Left colon (tissue), 2 donors: ENCODE results near the gene NTMT1. TPM values are rescaled to one million over a fixed set of nuclear protein-coding genes. Genes with fewer than 3 reads are reported as not detected.
"Not testable (repeated sequence)": the region's sequence is repeated elsewhere in the genome, so short reads cannot be mapped to it uniquely, and the experiment has no call there.

ENCODE experiments used
- ATAC-seq: fragments of 200-7000 bp; cut with Tn5 transposase; one replicate; pipeline ENCODE4 v1.9.1; 2020; ENCODE audit warnings: mild to moderate bottlenecking, moderate library complexity
- DNase-seq, 2 donors: peaks; one replicate each; pipeline ENCODE4 v3.0.0-alpha.2; 2020
- intact Hi-C, 2 donors: fragments of 100-400 bp; cut with DNase I in 1 of 2; cut with micrococcal nuclease in 1 of 2; formaldehyde crosslinking; loops; one replicate each; pipeline versions ENCODE4 v1.11.2 to v1.14.0; 2022; cut with DNase I, micrococcal nuclease
- total RNA-seq, 2 donors: library from RNA; stranded (reverse); fragmentation: NEBNext Ultra II Directional; extraction: Animal tissue kit (Norgen Biotek cat#: 25700); gene quantifications; one replicate each; pipeline ENCODE4 v1.2.1, GENCODE V29; 2021
- donor health status: DM: no; HTN: no; CAD: no.
- donor health status: DM: yes; HTN: yes; CAD: no.

NTMT1 gene
- total RNA-seq, 2 donors from 2014 or later: 23.2 to 25.8 TPM

GRCh38 chr9:129662239-129662638, 36.3 kb downstream of the NTMT1 start:
- DNase-seq, ATAC-seq: not testable (repeated sequence)
- intact Hi-C loops: loop anchor here in 1 of 2 donors (10.0 kb wide), 1 partner anchor 63 kb away; no protein-coding TSS in a partner anchor

- ATAC-seq (no peak), DNase-seq (no peak)
- intact Hi-C loops: loop anchor here in 1 of 2 donors (10.0 kb wide), 1 partner anchor 60 kb away; no protein-coding TSS in a partner anchor
These were observed 38.9 kb downstream of the NTMT1 start for GRCh38 chr9:129664746-129665388.

- DNase-seq (no peak), ATAC-seq (no peak)
- intact Hi-C loops: loop anchor here in 1 of 2 donors (10.0 kb wide), 1 partner anchor 59 kb away; no protein-coding TSS in a partner anchor
These were observed 39.4 kb downstream of the NTMT1 start, which contains the start of gene PRRX2 for GRCh38 chr9:129665389-129665775. PRRX2 (plus strand) TSS chr9:129665647; CDS start chr9:129665868, 221 bp downstream.

- ATAC-seq: no peak
- no peak for DNase-seq
- intact Hi-C loops: loop anchor here in 1 of 2 donors (10.0 kb wide), 1 partner anchor 59 kb away; no protein-coding TSS in a partner anchor
These were observed 40.0 kb downstream of the NTMT1 start for GRCh38 chr9:129665814-129666520.

- DNase-seq (no peak), ATAC-seq (no peak)
- intact Hi-C loops: loop anchor here in 1 of 2 donors (10.0 kb wide), 1 partner anchor 58 kb away; no protein-coding TSS in a partner anchor
These were observed 40.6 kb downstream of the NTMT1 start for GRCh38 chr9:129666575-129666974.

GRCh38 chr9:129667378-129667777, 41.4 kb downstream of the NTMT1 start:
- DNase-seq (no peak), ATAC-seq (no peak)
- intact Hi-C loops: loop anchor here in 1 of 2 donors (10.0 kb wide), 1 partner anchor 57 kb away; no protein-coding TSS in a partner anchor

GRCh38 chr9:129667850-129668249, 41.9 kb downstream of the NTMT1 start:
- DNase-seq: no peak
- peak; percentile 77 for ATAC-seq
- intact Hi-C loops: loop anchor here in 1 of 2 donors (10.0 kb wide), 1 partner anchor 57 kb away; no protein-coding TSS in a partner anchor

DNA sequence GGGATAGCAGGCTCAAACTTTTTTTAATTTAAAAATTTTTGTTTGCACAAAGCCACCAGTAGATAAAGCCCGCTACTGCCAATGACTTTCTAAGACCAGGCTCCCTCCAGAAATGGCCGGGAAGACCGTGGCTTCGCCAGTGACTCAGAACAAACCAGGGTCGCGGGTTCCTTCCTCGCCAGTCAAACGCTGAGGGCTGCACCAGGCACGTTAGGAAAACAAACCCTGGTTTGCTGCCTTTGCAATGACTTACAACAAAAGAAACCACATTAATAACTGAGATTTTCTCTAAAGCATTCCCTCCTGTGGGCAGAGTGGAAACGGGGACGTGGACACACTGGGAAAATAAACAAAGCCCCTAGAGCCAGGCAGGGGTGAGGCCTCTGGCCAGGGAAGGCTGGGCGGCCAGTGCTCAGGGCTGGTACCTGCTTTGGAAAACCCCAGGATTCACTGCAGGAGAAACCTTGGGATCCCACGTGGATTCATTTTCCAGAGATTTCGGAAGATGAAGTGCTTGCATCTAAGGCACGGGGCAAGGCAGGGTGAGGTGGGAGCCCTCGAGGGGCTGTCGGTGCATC, 43.3 kb downstream of the NTMT1 start:
- DNase-seq (no peak), ATAC-seq (no peak)
- intact Hi-C loops: loop anchor here in 1 of 2 donors (10.0 kb wide), 1 partner anchor 56 kb away; no protein-coding TSS in a partner anchor

- intact Hi-C loops: loop anchor here in 1 of 2 donors (10.0 kb wide), 1 partner anchor 55 kb away; no protein-coding TSS in a partner anchor
- no peak for ATAC-seq
- no peak for DNase-seq
These were observed 44.0 kb downstream of the NTMT1 start for GRCh38 chr9:129669946-129670345.

DNA sequence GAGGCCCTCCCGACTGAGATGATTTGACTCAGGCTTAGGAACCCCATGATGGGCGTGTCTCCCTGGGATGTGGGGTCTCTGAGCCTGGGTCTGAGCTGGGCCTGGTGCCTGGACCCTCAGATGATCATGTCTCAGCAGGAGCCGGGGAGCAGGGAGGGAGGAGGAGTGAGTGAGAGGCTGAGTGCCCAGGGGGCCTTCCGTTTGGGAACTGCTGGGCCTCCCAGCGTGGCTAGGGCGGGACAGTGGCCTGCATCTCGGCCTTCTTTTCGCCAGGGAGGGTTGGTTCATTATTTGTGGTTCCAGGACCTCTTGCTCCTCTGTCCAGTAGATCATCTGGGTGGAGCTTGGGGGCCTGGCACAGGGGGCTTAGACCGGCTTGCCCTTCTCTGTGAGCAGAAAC, 45.1 kb downstream of the NTMT1 start:
- ATAC-seq: no peak
- intact Hi-C loops: no loop called here

GRCh38 chr9:129671519-129671918, 45.6 kb downstream of the NTMT1 start:
- intact Hi-C loops: no loop called here
- ATAC-seq: no peak
- DNase-seq: no peak

More for the DNA sequence above, 45.1 kb downstream of the NTMT1 start:
- no peak for DNase-seq

GRCh38 chr9:129672702-129673101, 46.7 kb downstream of the NTMT1 start:
- ATAC-seq: no peak
- intact Hi-C loops: no loop called here
- DNase-seq: no peak

DNA sequence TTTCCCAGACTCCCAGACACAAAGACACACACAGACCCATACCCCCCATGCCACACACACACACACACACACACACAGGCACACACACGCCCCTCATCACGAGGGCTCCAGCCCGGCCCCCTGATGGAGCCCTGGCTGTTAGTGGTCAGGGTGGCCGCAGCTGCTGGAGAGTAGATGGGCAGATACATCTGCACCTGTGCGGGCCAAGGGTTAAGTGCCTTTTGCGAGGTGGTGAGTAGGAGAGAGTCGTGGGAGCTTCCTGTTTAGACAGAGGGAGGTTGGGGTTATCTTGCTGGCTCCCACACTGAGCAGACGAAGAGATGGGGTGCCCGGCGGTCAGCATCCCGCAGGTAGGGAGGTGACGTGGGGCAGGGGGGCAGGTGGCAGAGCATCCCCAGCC, 47.6 kb downstream of the NTMT1 start:
- ATAC-seq (no peak), DNase-seq (no peak)
- intact Hi-C loops: no loop called here

GRCh38 chr9:129674229-129674628, 48.3 kb downstream of the NTMT1 start:
- ATAC-seq (no peak), DNase-seq (no peak)
- intact Hi-C loops: no loop called here

DNA sequence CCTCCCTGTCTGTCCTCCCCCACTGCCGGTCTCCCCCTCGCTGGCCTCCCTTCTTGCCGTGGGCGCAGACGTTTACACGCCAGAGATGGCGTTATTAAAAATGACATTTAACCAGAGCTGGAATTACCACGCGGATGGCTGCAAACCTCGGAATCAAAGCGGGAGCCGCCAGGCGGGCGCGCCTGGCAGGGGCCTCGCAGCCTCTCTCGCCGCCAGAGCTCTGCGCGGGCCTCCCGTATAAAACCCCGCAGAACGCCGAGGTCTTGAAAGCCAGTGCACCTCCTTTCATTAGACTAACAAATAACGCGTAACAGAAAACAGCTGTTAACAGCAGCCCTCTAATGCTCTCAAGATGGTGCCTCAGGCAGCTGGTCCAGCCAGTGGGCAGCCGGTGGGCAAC, 49.7 kb downstream of the NTMT1 start:
- intact Hi-C loops: no loop called here
- ATAC-seq: no peak

GRCh38 chr9:129676287-129676686, 50.3 kb downstream of the NTMT1 start:
- DNase-seq: no peak
- intact Hi-C loops: no loop called here

More for the DNA sequence above, 49.7 kb downstream of the NTMT1 start:
- no peak for DNase-seq

GRCh38 chr9:129676975-129677374, 51.0 kb downstream of the NTMT1 start:
- intact Hi-C loops: no loop called here
- DNase-seq (no peak), ATAC-seq (peak; percentile 42)

More at GRCh38 chr9:129676287-129676686, 50.3 kb downstream of the NTMT1 start:
- ATAC-seq: no peak

DNA sequence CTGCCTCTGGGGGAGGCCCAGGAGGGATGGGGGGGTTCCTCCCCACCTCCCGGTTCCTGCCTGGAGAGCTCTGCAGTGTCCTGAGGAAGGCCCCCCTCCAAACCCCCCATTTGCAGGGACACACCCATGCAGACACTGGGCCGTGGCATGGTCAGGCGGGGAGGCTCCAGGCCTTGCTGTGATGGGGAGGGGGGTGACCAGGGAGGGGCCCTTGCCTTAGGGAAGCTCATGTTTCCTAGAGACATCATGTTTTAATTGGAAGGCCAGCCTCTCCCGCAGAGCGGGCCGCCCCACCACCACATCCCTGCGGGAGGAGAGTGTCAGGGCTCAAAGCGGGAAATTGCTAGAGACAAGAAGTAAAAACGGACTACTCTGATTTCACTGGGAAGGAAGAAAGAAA, 51.5 kb downstream of the NTMT1 start:
- DNase-seq (no peak), ATAC-seq (no peak)
- intact Hi-C loops: no loop called here

GRCh38 chr9:129678844-129679243, 52.9 kb downstream of the NTMT1 start:
- DNase-seq (no peak), ATAC-seq (no peak)
- intact Hi-C loops: no loop called here
